ENCODE data around the gene SLC6A13. TPM values are rescaled to one million over a fixed set of nuclear protein-coding genes. Genes with fewer than 3 reads are reported as not detected.

The SLC6A13 gene
- total RNA-seq, 1 experiment from 2014 or later, result not detected

- H3T11ph ChIP-seq (ENCODE audit: low read length), result no peak overlapping the region
- no peaks in the 10 kb centered on the region for H3K79me1 ChIP-seq (ENCODE audit: insufficient read depth, low read depth, low read length, poor library complexity, severe bottlenecking)
- H3K4me2 ChIP-seq (ENCODE audit: insufficient read depth, insufficient read length, low read length), result no peak overlapping the region
- Mint-ChIP-seq H3K27ac (no peak overlapping the region), H3K9me3 (peaks cover 5 to 7% of the 10 kb centered on the region in 2 experiments; a peak in 3 of 5 replicates), H3K27me3 (ENCODE audit: low read depth) (peaks cover 83% of the 10 kb centered on the region), H3K4me1 (peaks cover 5 to 14% of the 10 kb centered on the region in 2 experiments; a peak in 2 of 4 replicates), H3K4me3 (no peak overlapping the region), H3K36me3 (ENCODE audit: insufficient read depth in 1 of 3, low read depth in 3 of 3) (peaks cover 0 to 2% (median 0%) of the 10 kb centered on the region in 3 experiments; a peak in 2 of 7 replicates)
- no peak overlapping the region for H2BK20ac ChIP-seq (ENCODE audit: low read depth, low read length, poor library complexity, severe bottlenecking)
- H3K27ac ChIP-seq (ENCODE audit: insufficient read length, low read depth, low read length), result no peak overlapping the region
- DNase-seq, result no peak
- H3K18ac ChIP-seq (ENCODE audit: insufficient read length, low read depth, low read length), result no peak overlapping the region
- H4K5ac ChIP-seq (ENCODE audit: insufficient read length, low read depth, low read length), result no peak overlapping the region
- H2AK5ac ChIP-seq (ENCODE audit: insufficient read length, low read length), result no peak overlapping the region
- H4K91ac ChIP-seq (ENCODE audit: insufficient read length, low read depth, low read length), result no peak overlapping the region
- no peaks in the 10 kb centered on the region for H3K79me2 ChIP-seq (ENCODE audit: insufficient read depth, low read length)
- no peak overlapping the region for H3K14ac ChIP-seq (ENCODE audit: insufficient read depth, low read length)
- no peak overlapping the region for H2BK12ac ChIP-seq (ENCODE audit: insufficient read length, low read depth, low read length)
- peaks cover 2% of the 10 kb centered on the region; the same call in 1 of the 2 replicates for H3K27me3 ChIP-seq (ENCODE audit: insufficient read depth, low read length)
- H2BK15ac ChIP-seq (ENCODE audit: low read depth, low read length), result no peak overlapping the region
- no peaks in the 10 kb centered on the region for H4K20me1 ChIP-seq (ENCODE audit: control insufficient read depth, insufficient read depth, insufficient read length)
- H2AFZ ChIP-seq (ENCODE audit: low read length), result no peak overlapping the region
- H3K56ac ChIP-seq (ENCODE audit: insufficient read length, low read depth, low read length), result no peak overlapping the region
- no peak overlapping the region for H3K9ac ChIP-seq (ENCODE audit: extremely low read depth, insufficient read length, low read length)
- H3K23ac ChIP-seq (ENCODE audit: insufficient read length, low read depth, low read length), result no peak overlapping the region
- WGBS (ENCODE audit: extremely low coverage, insufficient read length, low lambda C conversion rate), result no CpG with 5 or more reads among the region's 3 CpGs
- no peak overlapping the region for H2BK5ac ChIP-seq (ENCODE audit: insufficient read length, low read length)
- H4K8ac ChIP-seq (replicated peaks; ENCODE audit: insufficient read length, low read depth, low read length), result no peak overlapping the region
- H3K4ac ChIP-seq (ENCODE audit: low read depth, low read length), result no peak overlapping the region
- no peak for TF ChIP-seq CTCF (conservative IDR thresholded peaks at IDR 0.05)
- peaks cover 7% of the 10 kb centered on the region for H3K23me2 ChIP-seq (ENCODE audit: insufficient read length, low read depth, low read length, poor library complexity, severe bottlenecking)
- no peaks in the 10 kb centered on the region for H3K4me1 ChIP-seq (ENCODE audit: insufficient read depth, low read length)
- H2BK120ac ChIP-seq (ENCODE audit: low read depth, low read length, poor library complexity, severe bottlenecking), result no peak overlapping the region
- no peaks in the 10 kb centered on the region for H3K9me3 ChIP-seq (ENCODE audit: control insufficient read depth, low read depth, low read length)
Measured at GRCh38 chr12:191541-191940, 71.1 kb downstream of the SLC6A13 start.

Measured in H9 (cell line).